ENCODE results near the gene RFX3. TPM values are rescaled to one million over a fixed set of nuclear protein-coding genes. Genes with fewer than 3 reads are reported as not detected.

The RFX3 gene
- total RNA-seq, 1 donor from 2014 or later, result 39.1 TPM

- intact Hi-C loops (cut with micrococcal nuclease), result no loop called here
- Mint-ChIP-seq H3K4me1 (peaks cover 37% of the 10 kb centered on the region), H3K27me3 (no peaks in the 10 kb centered on the region), H3K9me3 (no peaks in the 10 kb centered on the region), H3K36me3 (ENCODE audit: low read depth) (peaks cover 13% of the 10 kb centered on the region), H3K27ac (no peak overlapping the region), H3K4me3 (no peak overlapping the region)
- no peak for ATAC-seq (ENCODE audit: low read depth)
- ChIA-PET POLR2A (no interaction called here), CTCF (no interaction called here)
- DNase-seq, result no peak
- TF ChIP-seq CTCF (IDR thresholded peaks at IDR 0.05), result no peak
Observed at GRCh38 chr9:3514786-3515185, 11.0 kb downstream of the RFX3 start.

- Mint-ChIP-seq H3K9me3 (no peaks in the 10 kb centered on the region), H3K36me3 (ENCODE audit: low read depth) (peaks cover 13% of the 10 kb centered on the region), H3K4me1 (peaks cover 47% of the 10 kb centered on the region), H3K4me3 (no peak overlapping the region), H3K27me3 (no peaks in the 10 kb centered on the region), H3K27ac (peak overlapping the region; percentile 42)
- DNase-seq, result no peak
- ATAC-seq (ENCODE audit: low read depth), result no peak
- intact Hi-C loops (cut with micrococcal nuclease), result loop anchor here (1.0 kb wide), 1 partner anchor 9 kb away; no protein-coding TSS in a partner anchor
- ChIA-PET CTCF (interaction anchor here (1.1 kb wide), 1 partner anchor 46 kb away, joined by 4 read pairs; no protein-coding TSS in a partner anchor), POLR2A (no interaction called here)
- TF ChIP-seq CTCF (IDR thresholded peaks at IDR 0.05), result no peak
Observed at GRCh38 chr9:3513265-3513818, 12.5 kb downstream of the RFX3 start.

- intact Hi-C loops (cut with micrococcal nuclease), result loop anchor here (1.0 kb wide), 1 partner anchor 8 kb away; no protein-coding TSS in a partner anchor
- ChIA-PET POLR2A (interaction anchor here (1.2 kb wide), 1 partner anchor 15 kb away, joined by 4 read pairs; no protein-coding TSS in a partner anchor), CTCF (no interaction called here)
- H3K27me3 Mint-ChIP-seq, result no peaks in the 10 kb centered on the region
- H3K27ac Mint-ChIP-seq, result peak overlapping the region; percentile 64
- ATAC-seq (ENCODE audit: low read depth), result no peak
- H3K36me3 Mint-ChIP-seq (ENCODE audit: low read depth), result peaks cover 5% of the 10 kb centered on the region
- no peak overlapping the region for H3K4me3 Mint-ChIP-seq
- H3K9me3 Mint-ChIP-seq, result no peaks in the 10 kb centered on the region
- H3K4me1 Mint-ChIP-seq, result peaks cover 48% of the 10 kb centered on the region
- no peak for TF ChIP-seq CTCF (IDR thresholded peaks at IDR 0.05)
- no peak for DNase-seq
Observed at GRCh38 chr9:3511551-3511950, 14.2 kb downstream of the RFX3 start.

- intact Hi-C loops (cut with micrococcal nuclease), result loop anchor here (1.0 kb wide), 1 partner anchor 7 kb away; no protein-coding TSS in a partner anchor
- no peak overlapping the region for H3K4me3 Mint-ChIP-seq
- no peak for TF ChIP-seq CTCF (IDR thresholded peaks at IDR 0.05)
- peaks cover 49% of the 10 kb centered on the region for H3K4me1 Mint-ChIP-seq
- ChIA-PET POLR2A (interaction anchor here (1.2 kb wide), 1 partner anchor 16 kb away, joined by 4 read pairs; no protein-coding TSS in a partner anchor), CTCF (no interaction called here)
- DNase-seq (no peak), ATAC-seq (ENCODE audit: low read depth) (no peak)
- H3K27ac Mint-ChIP-seq, result no peak overlapping the region
- H3K36me3 Mint-ChIP-seq (ENCODE audit: low read depth), result peaks cover 3% of the 10 kb centered on the region
- no peaks in the 10 kb centered on the region for H3K27me3 Mint-ChIP-seq
- no peaks in the 10 kb centered on the region for H3K9me3 Mint-ChIP-seq
Observed at GRCh38 chr9:3510796-3511195, 15.0 kb downstream of the RFX3 start.

GRCh38 chr9:3509926-3510325 lies 15.9 kb downstream of the RFX3 start:
- TF ChIP-seq CTCF (IDR thresholded peaks at IDR 0.05), result no peak
- Mint-ChIP-seq H3K4me3 (no peak overlapping the region), H3K4me1 (peaks cover 47% of the 10 kb centered on the region), H3K9me3 (no peaks in the 10 kb centered on the region), H3K36me3 (ENCODE audit: low read depth) (peaks cover 5% of the 10 kb centered on the region), H3K27me3 (no peaks in the 10 kb centered on the region), H3K27ac (peak overlapping the region; percentile 53)
- intact Hi-C loops (cut with micrococcal nuclease), result no loop called here
- ChIA-PET POLR2A (interaction anchor here (1.0 kb wide), 1 partner anchor 16 kb away, joined by 3 read pairs; the partner anchor contains the start of gene RFX3), CTCF (no interaction called here)
- no peak for DNase-seq
- no peak for ATAC-seq (ENCODE audit: low read depth)

All from activated B cell treated with CpG ODN at 0.5 μM for 24 hours (primary cell).